Measurements from ENCODE around the gene LYRM2. TPM values are rescaled to one million over a fixed set of nuclear protein-coding genes. Genes with fewer than 3 reads are reported as not detected.

The LYRM2 gene
- total and polyA plus RNA-seq, 2 experiments from 2014 or later = 38.5 to 66.3 TPM

- Histone ChIP-seq H3K4me3 (no peak overlapping the region), H3K9me2 (replicated peaks; ENCODE audit: insufficient read depth) (no peaks in the 10 kb centered on the region), H3K4me1 (ENCODE audit: insufficient read depth) (no peaks in the 10 kb centered on the region), H3K4me2 (no peak overlapping the region), H3K9me3 (ENCODE audit: low read depth) (no peaks in the 10 kb centered on the region), H3K27ac (no peak overlapping the region), H3K79me2 (no peaks in the 10 kb centered on the region), H3K36me3 (replicated peaks; ENCODE audit: insufficient read depth, low read depth) (no peaks in the 10 kb centered on the region), H4K20me1 (ENCODE audit: insufficient read depth, poor library complexity, severe bottlenecking) (no peaks in the 10 kb centered on the region), H2AFZ (no peak overlapping the region), H3K27me3 (no peaks in the 10 kb centered on the region)
- 79% methylated on average over 1 of the region's 1 CpG for WGBS (ENCODE audit: low lambda C conversion rate, missing lambda C conversion rate)
- no peak for DNase-seq (ENCODE audit: low spot score)
- no peak for TF ChIP-seq CTCF (IDR thresholded peaks at IDR 0.05; ENCODE audit: poor library complexity)
- no peak for TF ChIP-seq EZH2 (IDR thresholded peaks at IDR 0.05; ENCODE audit: borderline replicate concordance)
- no peak for TF ChIP-seq EZH2phosphoT487 (IDR thresholded peaks at IDR 0.05; ENCODE audit: low read depth, severe bottlenecking, unreplicated experiment)
Observed at GRCh38 chr6:89596484-89596883, 42.1 kb downstream of the LYRM2 start.

- no peaks in the 10 kb centered on the region for H3K9me3 ChIP-seq (ENCODE audit: low read depth)
- no peak overlapping the region for H2AFZ ChIP-seq
- no peak for TF ChIP-seq CTCF (IDR thresholded peaks at IDR 0.05; ENCODE audit: poor library complexity)
- no peak overlapping the region for H3K27ac ChIP-seq
- no peak overlapping the region for H3K4me2 ChIP-seq
- no peaks in the 10 kb centered on the region for H3K27me3 ChIP-seq
- no peak overlapping the region for H3K4me3 ChIP-seq
- no peaks in the 10 kb centered on the region for H3K36me3 ChIP-seq (replicated peaks; ENCODE audit: insufficient read depth, low read depth)
- H3K9me2 ChIP-seq (replicated peaks; ENCODE audit: insufficient read depth) = no peaks in the 10 kb centered on the region
- no peaks in the 10 kb centered on the region for H4K20me1 ChIP-seq (ENCODE audit: insufficient read depth, poor library complexity, severe bottlenecking)
- H3K79me2 ChIP-seq = no peaks in the 10 kb centered on the region
- 100% methylated on average over 2 of the region's 2 CpGs for WGBS (ENCODE audit: low lambda C conversion rate, missing lambda C conversion rate)
- no peaks in the 10 kb centered on the region for H3K4me1 ChIP-seq (ENCODE audit: insufficient read depth)
- no peak for DNase-seq (ENCODE audit: low spot score)
Observed at GRCh38 chr6:89596056-89596455, 42.5 kb downstream of the LYRM2 start.

- H3K9me3 ChIP-seq (ENCODE audit: low read depth) = no peaks in the 10 kb centered on the region
- H3K27me3 ChIP-seq = no peaks in the 10 kb centered on the region
- H3K9me2 ChIP-seq (replicated peaks; ENCODE audit: insufficient read depth) = no peaks in the 10 kb centered on the region
- no peaks in the 10 kb centered on the region for H3K79me2 ChIP-seq
- H3K4me3 ChIP-seq = no peak overlapping the region
- no peak for DNase-seq (ENCODE audit: low spot score)
- no peaks in the 10 kb centered on the region for H3K4me1 ChIP-seq (ENCODE audit: insufficient read depth)
- H3K27ac ChIP-seq = no peak overlapping the region
- no peaks in the 10 kb centered on the region for H3K36me3 ChIP-seq (replicated peaks; ENCODE audit: insufficient read depth, low read depth)
- H4K20me1 ChIP-seq (ENCODE audit: insufficient read depth, poor library complexity, severe bottlenecking) = no peaks in the 10 kb centered on the region
- H2AFZ ChIP-seq = no peak overlapping the region
- 94% methylated on average over 4 of the region's 4 CpGs for WGBS (ENCODE audit: low lambda C conversion rate, missing lambda C conversion rate)
- H3K4me2 ChIP-seq = no peak overlapping the region
- no peak for TF ChIP-seq EZH2 (IDR thresholded peaks at IDR 0.05; ENCODE audit: borderline replicate concordance)
- no peak for TF ChIP-seq EZH2phosphoT487 (IDR thresholded peaks at IDR 0.05; ENCODE audit: low read depth, severe bottlenecking, unreplicated experiment)
- no peak for TF ChIP-seq CTCF (IDR thresholded peaks at IDR 0.05; ENCODE audit: poor library complexity)
Observed at GRCh38 chr6:89591745-89592144, 46.8 kb downstream of the LYRM2 start.

- no peak for DNase-seq (ENCODE audit: low spot score)
- Histone ChIP-seq H2AFZ (no peak overlapping the region), H3K9me3 (ENCODE audit: low read depth) (no peaks in the 10 kb centered on the region), H4K20me1 (ENCODE audit: insufficient read depth, poor library complexity, severe bottlenecking) (no peaks in the 10 kb centered on the region), H3K4me3 (no peak overlapping the region), H3K27ac (no peak overlapping the region), H3K4me2 (no peak overlapping the region), H3K36me3 (replicated peaks; ENCODE audit: insufficient read depth, low read depth) (no peaks in the 10 kb centered on the region), H3K27me3 (no peaks in the 10 kb centered on the region), H3K9me2 (replicated peaks; ENCODE audit: insufficient read depth) (no peaks in the 10 kb centered on the region), H3K79me2 (no peaks in the 10 kb centered on the region), H3K4me1 (ENCODE audit: insufficient read depth) (no peaks in the 10 kb centered on the region)
- WGBS (ENCODE audit: low lambda C conversion rate, missing lambda C conversion rate) = 70% methylated on average over 2 of the region's 2 CpGs
- no peak for TF ChIP-seq EZH2 (IDR thresholded peaks at IDR 0.05; ENCODE audit: borderline replicate concordance)
- TF ChIP-seq EZH2phosphoT487 (IDR thresholded peaks at IDR 0.05; ENCODE audit: low read depth, severe bottlenecking, unreplicated experiment) = no peak
- TF ChIP-seq CTCF (IDR thresholded peaks at IDR 0.05; ENCODE audit: poor library complexity) = no peak
Observed at GRCh38 chr6:89590133-89590532, 48.4 kb downstream of the LYRM2 start.

Data from hepatocyte (in vitro differentiated cells).